ENCODE data around the gene TRIM47. TPM values are rescaled to one million over a fixed set of nuclear protein-coding genes. Genes with fewer than 3 reads are reported as not detected.

Gene TRIM47
- total and polyA plus RNA-seq, 2 of the 13 experiments (the other 11 are each of a cell fraction or from before 2014, with no cell fraction given), result 33.5 to 82.0 TPM

GRCh38 chr17:75896415-75897159 lies 18.2 kb upstream of the TRIM47 start, which contains the start of gene TRIM65 (continued):
- TF ChIP-seq ELF1 (CRISPR knock-in tag; IDR thresholded peaks at IDR 0.05) (no peak), TARDBP (CRISPR knock-in tag; IDR thresholded peaks at IDR 0.05) (peak; percentile 67), HMGXB4 (CRISPR knock-in tag; IDR thresholded peaks at IDR 0.05; ENCODE audit: borderline replicate concordance in 1 of 2, low read depth in 1 of 2) (peak; percentile 90 to 92), ZNF761 (CRISPR knock-in tag; conservative IDR thresholded peaks at IDR 0.05) (0 out of 2 replicates have a peak, but pooled peaks have one; percentile 55), ZBTB3 (CRISPR knock-in tag; IDR thresholded peaks at IDR 0.05; ENCODE audit: borderline replicate concordance, low read depth) (no peak), ARHGAP35 (CRISPR knock-in tag; IDR thresholded peaks at IDR 0.05; ENCODE audit: borderline replicate concordance) (peak; percentile 18; the same call in 1 of the 2 replicates), CREB3 (CRISPR knock-in tag; IDR thresholded peaks at IDR 0.05) (peak; percentile 71; the same call in 1 of the 2 replicates), ZNF383 (CRISPR knock-in tag; IDR thresholded peaks at IDR 0.05; ENCODE audit: borderline replicate concordance) (peak; percentile 70; the same call in 1 of the 2 replicates), DMAP1 (CRISPR knock-in tag; IDR thresholded peaks at IDR 0.05) (peak; percentile 88), ZNF562 (CRISPR knock-in tag; IDR thresholded peaks at IDR 0.05; ENCODE audit: borderline replicate concordance) (peak; percentile 67; the same call in 1 of the 2 replicates), ZNF329 (CRISPR knock-in tag; IDR thresholded peaks at IDR 0.05; ENCODE audit: low read depth) (peak; percentile 90), ZNF552 (CRISPR knock-in tag; IDR thresholded peaks at IDR 0.05; ENCODE audit: borderline replicate concordance) (no peak; the same call in 1 of the 2 replicates), BCL3 (CRISPR knock-in tag; IDR thresholded peaks at IDR 0.05) (peak; percentile 83), CENPT (CRISPR knock-in tag; IDR thresholded peaks at IDR 0.05; ENCODE audit: low read depth) (no peak), RXRA (CRISPR knock-in tag; IDR thresholded peaks at IDR 0.05) (no peak; the same call in 1 of the 2 replicates), RARG (CRISPR knock-in tag; IDR thresholded peaks at IDR 0.05; ENCODE audit: low read depth) (peak; percentile 33; the same call in 1 of the 2 replicates), PHF5A (CRISPR knock-in tag; IDR thresholded peaks at IDR 0.05; ENCODE audit: low read depth, unreplicated experiment) (no peak), HCFC1 (IDR thresholded peaks at IDR 0.05; ENCODE audit: low read depth, low read length) (no peak)
- TF ChIP-seq, protein P1, sequence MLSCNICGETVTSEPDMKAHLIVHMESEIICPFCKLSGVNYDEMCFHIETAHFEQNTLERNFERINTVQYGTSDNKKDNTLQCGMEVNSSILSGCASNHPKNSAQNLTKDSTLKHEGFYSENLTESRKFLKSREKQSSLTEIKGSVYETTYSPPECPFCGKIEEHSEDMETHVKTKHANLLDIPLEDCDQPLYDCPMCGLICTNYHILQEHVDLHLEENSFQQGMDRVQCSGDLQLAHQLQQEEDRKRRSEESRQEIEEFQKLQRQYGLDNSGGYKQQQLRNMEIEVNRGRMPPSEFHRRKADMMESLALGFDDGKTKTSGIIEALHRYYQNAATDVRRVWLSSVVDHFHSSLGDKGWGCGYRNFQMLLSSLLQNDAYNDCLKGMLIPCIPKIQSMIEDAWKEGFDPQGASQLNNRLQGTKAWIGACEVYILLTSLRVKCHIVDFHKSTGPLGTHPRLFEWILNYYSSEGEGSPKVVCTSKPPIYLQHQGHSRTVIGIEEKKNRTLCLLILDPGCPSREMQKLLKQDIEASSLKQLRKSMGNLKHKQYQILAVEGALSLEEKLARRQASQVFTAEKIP (CRISPR knock-in tag; IDR thresholded peaks at IDR 0.05; ENCODE audit: borderline replicate concordance), result no peak
- TF ChIP-seq, protein P2, sequence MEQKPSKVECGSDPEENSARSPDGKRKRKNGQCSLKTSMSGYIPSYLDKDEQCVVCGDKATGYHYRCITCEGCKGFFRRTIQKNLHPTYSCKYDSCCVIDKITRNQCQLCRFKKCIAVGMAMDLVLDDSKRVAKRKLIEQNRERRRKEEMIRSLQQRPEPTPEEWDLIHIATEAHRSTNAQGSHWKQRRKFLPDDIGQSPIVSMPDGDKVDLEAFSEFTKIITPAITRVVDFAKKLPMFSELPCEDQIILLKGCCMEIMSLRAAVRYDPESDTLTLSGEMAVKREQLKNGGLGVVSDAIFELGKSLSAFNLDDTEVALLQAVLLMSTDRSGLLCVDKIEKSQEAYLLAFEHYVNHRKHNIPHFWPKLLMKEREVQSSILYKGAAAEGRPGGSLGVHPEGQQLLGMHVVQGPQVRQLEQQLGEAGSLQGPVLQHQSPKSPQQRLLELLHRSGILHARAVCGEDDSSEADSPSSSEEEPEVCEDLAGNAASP (CRISPR knock-in tag; IDR thresholded peaks at IDR 0.05; ENCODE audit: borderline replicate concordance), result no peak

Data from HepG2 (cell line).